HG03175 (cell line): ENCODE measurements around the gene EPB41L4B.
A peak's percentile ranks its signal among the peaks of the same experiment; 100 is the strongest.
"Not testable (repeated sequence)": the region's sequence is repeated elsewhere in the genome, so short reads cannot be mapped to it uniquely, and the experiment has no call there.

ENCODE experiments used
- ATAC-seq: cut with Tn5 transposase; IDR thresholded peaks from one replicate; pipeline ENCODE4 v1.9.1; 2021; ENCODE audit warnings: mild to moderate bottlenecking, moderate library complexity; ENCODE audit not compliant: unreplicated experiment

Gene EPB41L4B

GRCh38 chr9:109320742-109321448 lies at the start of gene EPB41L4B:
EPB41L4B (minus strand) TSS chr9:109321059; CDS start chr9:109320446, 613 bp downstream.
- peak; percentile 99 for ATAC-seq

GRCh38 chr9:109369285-109369684 lies 48.4 kb upstream of the EPB41L4B start:
- peak; percentile 68 for ATAC-seq

DNA sequence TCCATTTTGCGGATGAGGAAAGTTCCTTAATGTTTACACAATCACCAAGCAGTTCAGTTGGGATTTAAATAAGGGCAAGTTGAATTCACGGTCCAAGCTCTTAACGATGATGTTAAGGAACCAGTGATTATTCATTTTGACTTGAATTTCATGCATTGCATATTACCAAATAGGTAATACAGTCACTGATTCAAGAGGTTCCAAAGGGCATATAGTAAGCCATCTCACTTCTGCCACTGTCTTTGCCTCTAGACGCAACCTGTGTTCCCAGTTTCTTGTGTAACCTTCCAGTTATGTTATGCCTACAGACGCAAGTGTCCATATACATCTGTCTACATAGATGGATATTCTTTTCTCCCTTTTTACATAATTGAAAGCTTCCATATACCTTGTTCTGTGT lies 39.9 kb upstream of the EPB41L4B start:
- no peak for ATAC-seq

GRCh38 chr9:109358968-109359603 lies 38.2 kb upstream of the EPB41L4B start:
- ATAC-seq, result not testable (repeated sequence)

DNA sequence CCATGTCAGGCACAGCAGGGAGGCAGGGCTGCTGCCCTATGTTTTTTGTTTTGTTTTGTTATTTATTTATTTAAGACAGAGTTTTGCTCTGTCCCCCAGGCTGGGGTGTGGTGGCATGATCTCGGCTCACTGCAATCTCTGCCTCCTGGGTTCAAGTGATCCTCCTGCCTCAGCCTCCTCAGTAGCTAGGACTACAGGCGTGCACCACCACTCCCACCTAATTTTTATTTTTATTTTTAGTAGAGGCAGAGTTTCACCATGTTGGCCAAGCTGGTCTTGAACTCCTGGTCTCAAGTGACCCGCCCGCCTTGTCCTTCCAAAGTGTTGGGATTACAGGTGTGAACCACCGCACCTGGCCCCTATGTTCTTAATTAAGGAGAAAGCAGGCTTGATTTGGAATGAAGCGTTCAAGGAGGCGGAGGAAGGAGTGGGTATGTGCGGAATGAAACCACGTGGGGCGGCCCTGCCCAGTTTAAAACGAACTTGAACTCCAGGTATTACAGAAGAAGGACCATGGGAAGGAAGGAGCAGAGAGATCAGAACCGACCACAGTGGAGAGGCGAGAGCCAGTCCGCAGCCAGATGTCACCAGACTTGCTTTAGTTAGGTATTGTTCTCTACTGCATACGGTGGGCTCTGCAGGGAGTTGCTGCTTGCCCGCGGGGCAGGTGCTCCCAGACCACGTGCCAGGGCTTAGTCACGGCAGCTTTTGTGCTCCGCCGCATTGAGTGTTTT lies 34.9 kb upstream of the EPB41L4B start:
- no peak for ATAC-seq

GRCh38 chr9:109354190-109354589 lies 33.3 kb upstream of the EPB41L4B start:
- ATAC-seq, result no peak

GRCh38 chr9:109351032-109351431 lies 30.2 kb upstream of the EPB41L4B start:
- ATAC-seq, result no peak

DNA sequence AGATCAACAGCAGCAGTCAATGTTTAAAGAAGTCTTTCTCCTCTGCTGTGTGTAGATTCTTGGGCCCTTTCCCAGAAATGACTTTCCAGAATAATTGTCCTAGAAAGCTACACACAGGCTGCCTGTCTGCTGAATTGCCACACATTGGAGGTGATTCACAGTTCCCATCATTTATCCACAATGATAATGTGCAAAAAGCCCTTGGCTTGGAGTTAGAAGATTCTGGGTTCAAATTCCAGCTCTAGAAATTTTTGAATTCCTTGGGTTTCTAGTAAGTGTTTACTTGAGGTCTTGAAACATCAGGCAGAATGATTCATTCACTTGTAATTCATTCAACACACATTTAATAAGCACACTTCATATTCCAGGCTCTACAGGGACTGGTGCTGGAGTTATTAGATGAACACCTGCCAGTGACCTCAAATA lies 28.6 kb upstream of the EPB41L4B start:
- ATAC-seq, result no peak

DNA sequence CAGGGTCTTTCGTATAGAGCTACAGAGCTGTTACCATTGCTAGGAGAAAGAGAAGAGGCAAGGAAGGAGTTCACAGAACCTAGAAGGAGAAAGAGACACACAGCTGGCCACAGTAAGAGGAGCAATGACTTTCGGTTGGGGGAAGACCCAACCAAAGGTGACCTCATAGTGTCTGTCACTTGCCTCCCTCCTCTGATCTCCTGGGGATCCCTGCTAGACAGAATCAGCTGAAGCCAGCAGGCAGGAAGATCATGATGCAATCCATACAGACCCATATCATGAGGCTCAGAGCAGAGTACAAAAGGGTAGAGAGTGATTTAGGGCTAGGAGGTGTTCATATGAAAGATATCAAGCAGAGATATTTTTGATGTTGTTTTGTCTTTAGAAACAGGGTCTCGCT lies 26.0 kb upstream of the EPB41L4B start:
- no peak for ATAC-seq

DNA sequence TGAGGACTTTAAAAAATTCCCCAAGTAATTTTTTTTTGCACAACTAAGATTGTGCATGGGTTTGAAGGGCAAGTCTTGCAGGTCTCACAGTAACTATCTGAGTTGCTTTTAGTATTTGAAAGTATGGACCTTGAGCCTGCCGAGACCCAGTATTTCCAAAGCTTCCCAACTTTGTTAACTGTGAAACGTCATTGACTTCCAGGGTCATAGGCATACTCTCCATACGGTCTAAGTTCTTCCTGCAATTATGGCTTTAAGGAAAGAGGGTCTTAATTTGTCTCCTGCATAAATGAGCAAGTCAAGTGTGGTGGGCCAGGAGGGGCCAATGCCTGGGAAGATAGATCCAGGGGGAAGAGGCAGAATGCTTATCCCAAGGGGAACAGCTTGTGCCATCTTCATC lies 24.0 kb upstream of the EPB41L4B start:
- ATAC-seq, result no peak

GRCh38 chr9:109342878-109343277 lies 22.0 kb upstream of the EPB41L4B start:
- ATAC-seq, result no peak

DNA sequence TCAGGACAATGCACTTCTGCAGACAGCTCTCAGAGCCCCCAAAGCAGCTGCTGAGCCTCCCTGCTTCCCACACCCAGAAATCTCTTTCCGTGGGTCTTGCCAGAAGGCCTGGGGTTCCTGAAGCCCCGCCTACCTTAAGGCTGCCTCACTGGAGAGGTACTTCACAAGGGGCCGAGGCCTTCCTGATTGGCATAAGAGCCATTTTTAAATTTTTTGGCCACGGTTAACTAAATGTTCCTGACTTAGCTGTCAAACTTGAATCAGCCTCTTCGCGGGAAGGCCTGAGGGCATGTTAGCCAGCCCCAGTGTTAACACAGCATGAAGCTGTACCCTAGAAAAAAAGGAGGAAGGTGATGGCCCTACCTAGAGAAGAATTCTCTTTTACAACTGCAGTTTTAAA lies 20.7 kb upstream of the EPB41L4B start:
- ATAC-seq, result no peak

GRCh38 chr9:109340979-109341378 lies 20.1 kb upstream of the EPB41L4B start:
- ATAC-seq, result not testable (repeated sequence)

DNA sequence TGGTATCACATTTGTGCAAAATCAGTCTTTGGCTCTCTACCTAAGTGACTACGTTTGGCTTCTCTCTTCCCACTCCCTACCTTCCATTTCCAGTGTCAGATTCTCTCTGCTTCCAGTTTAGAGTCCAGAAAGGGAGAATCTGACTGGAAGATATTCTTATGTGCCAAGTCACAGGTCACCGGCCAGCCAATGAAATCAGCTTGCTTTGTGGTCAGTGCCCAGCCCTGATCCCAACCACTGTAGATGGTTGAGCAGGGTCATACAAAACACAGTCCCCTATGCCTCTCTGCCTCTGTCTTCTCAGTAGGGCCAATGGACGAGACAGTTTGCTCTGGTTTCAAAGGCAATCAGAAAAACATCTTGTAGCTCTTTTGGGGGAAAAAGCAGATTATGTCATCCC lies 15.6 kb upstream of the EPB41L4B start:
- no peak for ATAC-seq

- ATAC-seq, result no peak
Measured at GRCh38 chr9:109335929-109336328, 15.1 kb upstream of the EPB41L4B start.

- no peak for ATAC-seq
Measured at GRCh38 chr9:109335121-109335520, 14.3 kb upstream of the EPB41L4B start.

GRCh38 chr9:109331353-109331752 lies 10.5 kb upstream of the EPB41L4B start:
- no peak for ATAC-seq

GRCh38 chr9:109329638-109330258 lies 8.9 kb upstream of the EPB41L4B start:
- ATAC-seq, result no peak

DNA sequence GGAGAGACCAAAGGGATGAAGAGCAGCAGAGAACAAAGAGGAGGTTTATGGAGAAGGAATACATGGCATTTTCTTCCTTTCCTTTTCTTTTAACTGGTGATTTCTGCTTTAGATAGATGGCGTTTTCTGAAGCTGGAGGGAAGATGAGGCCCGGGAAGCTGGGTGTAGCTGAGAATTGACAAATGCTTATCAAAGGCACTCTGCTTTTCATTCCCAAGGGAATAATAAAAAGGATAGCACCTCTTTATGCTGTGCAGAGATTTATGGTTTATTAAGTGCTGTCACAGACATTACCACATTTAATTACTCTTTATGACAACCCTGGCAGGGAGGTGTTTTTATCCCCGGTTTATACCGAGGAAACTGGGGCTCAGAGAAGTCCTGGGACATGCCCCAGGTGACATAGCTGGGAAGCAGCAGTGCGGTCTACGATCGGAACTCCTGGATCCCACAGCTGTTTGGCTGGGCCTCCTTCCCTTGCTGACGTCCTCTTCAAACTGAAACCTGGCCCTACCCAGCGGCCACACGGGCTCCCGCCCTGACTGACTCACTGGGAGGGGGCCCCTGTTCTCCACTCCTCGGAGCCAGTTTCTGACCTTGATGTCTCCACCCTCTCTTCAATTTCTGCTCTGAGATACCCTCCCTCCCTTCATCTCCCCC lies 8.2 kb upstream of the EPB41L4B start:
- ATAC-seq, result no peak

DNA sequence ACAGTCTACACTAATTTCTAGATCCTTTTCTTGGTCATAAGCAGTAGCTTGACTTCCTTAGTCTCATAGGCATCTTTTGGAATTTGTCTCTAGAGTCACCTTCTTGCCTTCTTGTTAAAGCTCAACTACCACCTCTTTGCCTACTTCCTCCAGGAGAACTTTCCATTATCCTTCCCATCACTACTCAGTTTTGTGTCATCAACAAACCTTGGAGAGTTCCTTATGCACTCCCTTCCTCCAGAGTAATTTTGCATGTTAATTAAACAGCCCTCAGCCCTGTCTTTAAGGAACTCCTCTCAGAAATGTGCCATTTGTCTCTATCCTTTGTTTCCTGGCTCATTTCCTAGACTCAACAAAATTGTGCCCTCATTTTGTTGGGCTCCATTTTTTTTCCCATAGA lies 4.2 kb upstream of the EPB41L4B start:
- no peak for ATAC-seq

DNA sequence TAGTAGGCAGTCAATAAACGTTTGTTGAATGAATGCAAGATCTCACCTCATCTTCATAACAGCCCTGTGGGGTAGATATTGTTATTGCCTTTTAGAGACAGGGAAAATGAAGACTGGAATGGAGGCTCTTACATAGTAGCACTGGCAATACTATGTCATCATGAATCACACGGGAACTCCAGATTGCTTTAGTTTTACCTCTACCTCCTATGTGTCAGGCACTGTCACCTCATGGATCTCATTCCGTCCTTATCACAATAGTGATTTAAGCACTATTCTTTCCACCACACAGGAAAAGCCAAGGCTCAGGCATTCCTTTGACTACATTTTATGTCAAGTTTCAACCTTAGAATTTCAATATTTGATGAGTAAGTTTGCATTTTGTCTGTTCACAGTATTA lies 2.9 kb upstream of the EPB41L4B start:
- no peak for ATAC-seq
